HEK293T (cell line): Measurements from ENCODE around the gene KCNK6.

Experiments used
- ARNT ChIP-seq: fragments of 450-650 bp; IDR thresholded peaks from 2 replicates; pipeline ENCODE4 v1.6.1; 2017; ENCODE audit warnings: mild to moderate bottlenecking
- FOXK2 ChIP-seq: fragments of 450-650 bp; IDR thresholded peaks from 2 replicates; pipeline ENCODE4 v1.6.1; 2016; ENCODE audit warnings: mild to moderate bottlenecking
- NFRKB ChIP-seq: fragments of 450-650 bp; IDR thresholded peaks from 2 replicates; pipeline ENCODE4 v1.6.1; 2016; ENCODE audit warnings: mild to moderate bottlenecking, moderate library complexity
- ZNF384 ChIP-seq: fragments of 450-650 bp; IDR thresholded peaks from 2 replicates; pipeline ENCODE4 v1.6.1; 2016

DNA sequence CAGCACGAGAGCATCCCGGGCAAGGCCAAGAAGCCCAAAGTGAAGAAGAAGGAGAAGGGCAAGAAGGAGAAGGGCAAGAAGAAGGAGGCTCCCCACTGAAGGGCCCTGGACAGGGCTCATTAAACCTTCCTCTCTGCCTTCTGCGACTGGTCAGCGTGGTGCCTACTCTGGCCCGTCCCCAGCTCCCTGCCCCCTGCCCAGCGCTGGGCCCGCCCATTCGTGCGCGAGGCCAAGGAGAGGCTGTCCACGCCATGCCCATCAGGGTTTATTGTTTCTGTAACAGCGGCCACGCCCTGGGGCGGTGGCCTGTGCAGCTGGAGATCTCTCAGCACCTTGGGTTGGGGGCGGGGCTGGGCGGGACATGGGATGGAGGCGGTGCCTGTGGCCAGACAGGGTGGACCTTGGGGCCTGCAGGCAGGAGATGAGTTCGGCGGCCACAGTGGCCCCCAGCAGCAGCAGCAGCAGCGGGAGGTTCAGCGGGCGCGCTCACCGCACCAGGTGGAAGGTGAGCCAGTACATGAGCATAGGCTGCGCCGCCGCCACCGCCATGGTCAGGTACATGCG is 14.7 kb upstream of the KCNK6 start:
- TF ChIP-seq ZNF384 (no peak), FOXK2 (no peak), ARNT (no peak), NFRKB (no peak)
